Muscle layer of duodenum (tissue), 2 donors: ENCODE results near the gene PIGO.

Source experiments
- H3K27ac ChIP-seq: one replicate; pipeline ENCODE4 v1.7.0; 2013; ENCODE audit warnings: mild to moderate bottlenecking, low read length
- H3K27me3 ChIP-seq: one replicate; pipeline ENCODE4 v1.7.0; 2013; ENCODE audit warnings: low read depth, mild to moderate bottlenecking, control low read depth, low read length
- H3K36me3 ChIP-seq, 2 donors: one replicate each; pipeline ENCODE4 v1.7.0; 2013; ENCODE audit warnings: low read length in 2 of 2, control low read depth in 1 of 2, mild to moderate bottlenecking in 1 of 2; ENCODE audit not compliant: insufficient read depth in 2 of 2, control insufficient read depth in 1 of 2
- H3K4me1 ChIP-seq, 2 donors: one replicate each; pipeline ENCODE4 v1.7.0; 2013; ENCODE audit warnings: low read length in 2 of 2, mild to moderate bottlenecking in 2 of 2, control low read depth in 1 of 2, moderate library complexity in 1 of 2; ENCODE audit not compliant: insufficient read depth in 2 of 2, control insufficient read depth in 1 of 2
- H3K4me3 ChIP-seq, 2 donors: one replicate each; pipeline ENCODE4 v1.7.0; 2013; ENCODE audit warnings: low read length in 2 of 2, low read depth in 1 of 2, mild to moderate bottlenecking in 1 of 2
- H3K9me3 ChIP-seq, 2 donors: one replicate each; pipeline ENCODE4 v1.7.0; 2013; ENCODE audit warnings: low read length in 2 of 2, control low read depth in 1 of 2, mild to moderate bottlenecking in 1 of 2; ENCODE audit not compliant: control insufficient read depth in 1 of 2
- donor health status: healthy.

Gene PIGO

GRCh38 chr9:35042891-35043545, 53.4 kb downstream of the PIGO start:
- no peak overlapping the region for H3K27ac ChIP-seq
- H3K27me3 ChIP-seq: no peaks in the 10 kb centered on the region
- peaks cover 22 to 28% of the 10 kb centered on the region in 2 donors for H3K36me3 ChIP-seq
- H3K9me3 ChIP-seq: no peaks in the 10 kb centered on the region
- H3K4me3 ChIP-seq: no peak overlapping the region
- no peaks in the 10 kb centered on the region for H3K4me1 ChIP-seq

DNA sequence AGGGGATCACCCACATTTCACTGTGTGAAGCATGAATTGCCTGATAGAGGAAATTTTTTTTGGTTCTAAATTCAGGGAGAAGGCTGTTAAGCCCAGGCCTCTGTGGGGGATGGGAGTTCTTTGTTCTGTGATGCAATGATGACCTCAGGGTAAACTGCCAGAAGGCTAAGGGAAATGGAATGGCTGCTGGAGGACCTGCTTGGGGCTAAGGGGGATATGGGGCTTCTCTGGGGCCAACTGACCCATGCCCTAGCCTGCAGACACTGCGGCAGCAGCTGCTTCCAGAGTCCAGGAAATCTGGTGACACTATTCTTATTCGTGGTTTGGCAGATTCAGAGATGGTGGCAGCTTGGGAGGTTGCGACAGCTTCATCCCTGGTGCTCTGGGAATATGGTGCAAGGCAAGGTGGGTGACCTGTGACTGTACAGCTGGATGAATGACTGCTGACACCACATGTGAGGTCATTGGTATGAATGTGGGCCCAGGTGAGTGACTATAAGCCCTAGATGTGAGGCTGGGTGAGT, 54.2 kb downstream of the PIGO start:
- peaks cover 22 to 25% of the 10 kb centered on the region in 2 donors for H3K36me3 ChIP-seq
- H3K27me3 ChIP-seq: no peaks in the 10 kb centered on the region
- H3K4me1 ChIP-seq: no peaks in the 10 kb centered on the region
- no peak overlapping the region for H3K27ac ChIP-seq
- no peak overlapping the region for H3K4me3 ChIP-seq
- no peaks in the 10 kb centered on the region for H3K9me3 ChIP-seq
